ENCODE measurements around the gene ADA. TPM values are rescaled to one million over a fixed set of nuclear protein-coding genes. Genes with fewer than 3 reads are reported as not detected.

ADA gene
- total RNA-seq, 1 experiment from 2014 or later, result 5.1 TPM

GRCh38 chr20:44635877-44636276 lies 15.6 kb downstream of the ADA start:
- H3K4me1 Mint-ChIP-seq (ENCODE audit: insufficient read depth, unreplicated experiment), result no peaks in the 10 kb centered on the region
- POLR2A ChIA-PET, result interaction anchor here (1.1 kb wide), 2 partner anchors 25 to 115 kb away, joined by 3 to 4 read pairs; no protein-coding TSS in a partner anchor
- peaks cover 5% of the 10 kb centered on the region for H3K36me3 Mint-ChIP-seq (ENCODE audit: insufficient read depth, unreplicated experiment)
- intact Hi-C loops (cut with micrococcal nuclease), result no loop called here
- no peaks in the 10 kb centered on the region for H3K9me3 Mint-ChIP-seq (ENCODE audit: unreplicated experiment)
- DNase-seq (ENCODE audit: unreplicated experiment), result no peak
- no TSS peak for BruUV-seq (replicated peaks)
- CTCF ChIA-PET, result interaction anchor here (0.6 to 2.1 kb wide), 5 partner anchors 11 to 98 kb away, joined by 3 to 7 read pairs (median 5); no protein-coding TSS in a partner anchor
- H3K27ac Mint-ChIP-seq (ENCODE audit: low read depth, unreplicated experiment), result no peak overlapping the region
- no peak overlapping the region for H3K4me3 Mint-ChIP-seq (ENCODE audit: unreplicated experiment)
- TF ChIP-seq, protein P1, sequence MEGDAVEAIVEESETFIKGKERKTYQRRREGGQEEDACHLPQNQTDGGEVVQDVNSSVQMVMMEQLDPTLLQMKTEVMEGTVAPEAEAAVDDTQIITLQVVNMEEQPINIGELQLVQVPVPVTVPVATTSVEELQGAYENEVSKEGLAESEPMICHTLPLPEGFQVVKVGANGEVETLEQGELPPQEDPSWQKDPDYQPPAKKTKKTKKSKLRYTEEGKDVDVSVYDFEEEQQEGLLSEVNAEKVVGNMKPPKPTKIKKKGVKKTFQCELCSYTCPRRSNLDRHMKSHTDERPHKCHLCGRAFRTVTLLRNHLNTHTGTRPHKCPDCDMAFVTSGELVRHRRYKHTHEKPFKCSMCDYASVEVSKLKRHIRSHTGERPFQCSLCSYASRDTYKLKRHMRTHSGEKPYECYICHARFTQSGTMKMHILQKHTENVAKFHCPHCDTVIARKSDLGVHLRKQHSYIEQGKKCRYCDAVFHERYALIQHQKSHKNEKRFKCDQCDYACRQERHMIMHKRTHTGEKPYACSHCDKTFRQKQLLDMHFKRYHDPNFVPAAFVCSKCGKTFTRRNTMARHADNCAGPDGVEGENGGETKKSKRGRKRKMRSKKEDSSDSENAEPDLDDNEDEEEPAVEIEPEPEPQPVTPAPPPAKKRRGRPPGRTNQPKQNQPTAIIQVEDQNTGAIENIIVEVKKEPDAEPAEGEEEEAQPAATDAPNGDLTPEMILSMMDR (IDR thresholded peaks at IDR 0.05; ENCODE audit: unreplicated experiment), result no peak
- H3K27me3 Mint-ChIP-seq (ENCODE audit: insufficient read depth, unreplicated experiment), result no peaks in the 10 kb centered on the region

- Mint-ChIP-seq H3K4me3 (ENCODE audit: unreplicated experiment) (no peak overlapping the region), H3K27ac (ENCODE audit: low read depth, unreplicated experiment) (no peak overlapping the region), H3K9me3 (ENCODE audit: unreplicated experiment) (no peaks in the 10 kb centered on the region), H3K36me3 (ENCODE audit: insufficient read depth, unreplicated experiment) (peaks cover 5% of the 10 kb centered on the region), H3K27me3 (ENCODE audit: insufficient read depth, unreplicated experiment) (no peaks in the 10 kb centered on the region), H3K4me1 (ENCODE audit: insufficient read depth, unreplicated experiment) (no peaks in the 10 kb centered on the region)
- BruUV-seq (replicated peaks), result no TSS peak
- no peak for DNase-seq (ENCODE audit: unreplicated experiment)
- ChIA-PET CTCF (interaction anchor here (0.6 to 1.2 kb wide), 2 partner anchors 9 to 516 kb away, joined by 3 to 4 read pairs; no protein-coding TSS in a partner anchor), POLR2A (no interaction called here)
- TF ChIP-seq, protein P1 (IDR thresholded peaks at IDR 0.05; ENCODE audit: unreplicated experiment), result no peak
- intact Hi-C loops (cut with micrococcal nuclease), result no loop called here
Observed at GRCh38 chr20:44633872-44634600, 17.5 kb downstream of the ADA start.

DNA sequence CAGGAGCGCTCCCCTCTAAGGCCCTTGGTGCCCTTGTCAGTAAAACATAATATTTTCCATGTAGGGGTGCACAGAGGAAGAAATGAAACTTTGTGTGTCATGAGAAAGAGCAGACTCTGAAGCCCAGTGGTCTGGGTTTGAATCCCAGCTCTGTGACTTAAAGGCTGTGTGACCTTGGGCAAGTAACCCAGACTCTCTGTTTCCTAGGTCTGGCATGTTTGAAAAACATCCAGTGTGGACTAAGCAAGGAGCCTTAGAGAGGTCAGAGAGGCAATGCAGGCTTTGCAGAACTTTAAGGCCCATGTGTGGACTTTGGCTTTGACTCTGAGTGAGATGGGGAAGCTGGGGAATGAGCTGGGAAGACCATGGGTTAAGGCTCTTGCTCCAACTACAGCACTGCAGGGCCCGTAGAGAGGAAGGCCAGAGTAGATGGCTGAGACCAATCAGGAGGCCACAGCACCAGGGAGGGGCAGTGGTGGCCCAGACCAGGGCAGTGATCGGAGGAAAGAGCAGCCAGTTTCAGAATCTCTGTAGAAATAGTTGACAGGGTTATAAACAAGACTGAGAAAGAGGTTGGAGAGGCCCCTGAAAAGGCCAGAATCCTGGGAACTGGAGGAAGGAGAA lies 18.2 kb downstream of the ADA start:
- ChIA-PET CTCF (interaction anchor here (0.6 to 1.0 kb wide), 2 partner anchors 19 to 516 kb away, joined by 3 read pairs; no protein-coding TSS in a partner anchor), POLR2A (no interaction called here)
- Mint-ChIP-seq H3K36me3 (ENCODE audit: insufficient read depth, unreplicated experiment) (peaks cover 5% of the 10 kb centered on the region), H3K27me3 (ENCODE audit: insufficient read depth, unreplicated experiment) (no peaks in the 10 kb centered on the region), H3K27ac (ENCODE audit: low read depth, unreplicated experiment) (no peak overlapping the region), H3K9me3 (ENCODE audit: unreplicated experiment) (no peaks in the 10 kb centered on the region), H3K4me3 (ENCODE audit: unreplicated experiment) (no peak overlapping the region), H3K4me1 (ENCODE audit: insufficient read depth, unreplicated experiment) (no peaks in the 10 kb centered on the region)
- TF ChIP-seq, protein P1 (IDR thresholded peaks at IDR 0.05; ENCODE audit: unreplicated experiment), result no peak
- no peak for DNase-seq (ENCODE audit: unreplicated experiment)
- BruUV-seq (replicated peaks), result no TSS peak
- intact Hi-C loops (cut with micrococcal nuclease), result no loop called here

DNA sequence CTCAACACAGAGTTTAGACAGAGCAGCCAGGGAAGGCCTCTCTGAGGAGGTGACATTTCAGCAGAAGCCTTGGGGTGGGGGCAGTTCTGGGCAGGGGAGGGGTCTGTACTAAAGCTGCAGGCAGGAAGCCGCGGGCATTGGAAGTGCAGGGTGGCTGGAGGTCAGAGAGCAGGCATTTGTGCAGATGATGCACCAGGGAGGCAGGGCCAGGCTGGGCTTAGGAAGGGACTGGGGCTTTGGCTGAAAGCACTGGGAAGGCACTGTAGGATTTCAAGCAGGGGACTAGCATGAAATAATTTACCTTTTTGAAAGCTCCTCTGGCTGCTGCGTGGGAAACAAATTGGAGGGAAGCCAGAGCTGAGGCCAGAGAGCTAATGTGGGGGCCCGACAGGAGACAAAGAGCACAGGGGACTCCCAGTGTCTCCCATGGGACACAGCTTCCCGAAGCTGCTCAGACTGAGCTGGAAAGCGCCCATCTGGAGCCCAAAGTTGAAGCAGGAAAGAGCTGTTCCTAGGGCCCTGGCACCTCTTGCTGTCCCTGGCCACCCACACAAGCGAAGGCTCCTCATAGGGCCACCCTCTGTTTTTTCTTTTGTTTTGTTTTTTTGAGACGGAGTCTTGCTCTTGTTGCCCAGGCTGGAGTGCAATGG lies 19.3 kb downstream of the ADA start:
- Mint-ChIP-seq H3K27me3 (ENCODE audit: insufficient read depth, unreplicated experiment) (no peaks in the 10 kb centered on the region), H3K36me3 (ENCODE audit: insufficient read depth, unreplicated experiment) (peaks cover 5% of the 10 kb centered on the region), H3K27ac (ENCODE audit: low read depth, unreplicated experiment) (no peak overlapping the region), H3K9me3 (ENCODE audit: unreplicated experiment) (no peaks in the 10 kb centered on the region), H3K4me3 (ENCODE audit: unreplicated experiment) (no peak overlapping the region), H3K4me1 (ENCODE audit: insufficient read depth, unreplicated experiment) (no peaks in the 10 kb centered on the region)
- DNase-seq (ENCODE audit: unreplicated experiment), result no peak
- TF ChIP-seq, protein P1 (IDR thresholded peaks at IDR 0.05; ENCODE audit: unreplicated experiment), result no peak
- CTCF ChIA-PET, result interaction anchor here (1.0 to 1.6 kb wide), 3 partner anchors 11 to 22 kb away, joined by 3 read pairs; no protein-coding TSS in a partner anchor
- POLR2A ChIA-PET, result interaction anchor here (0.8 kb wide), 1 partner anchor 24 kb away, joined by 3 read pairs; no protein-coding TSS in a partner anchor
- no TSS peak for BruUV-seq (replicated peaks)
- intact Hi-C loops (cut with micrococcal nuclease), result no loop called here

Measured in MCF 10A (cell line).